KG1 (cell line): ENCODE data around the gene RHBDF2.

Source experiments
- DNase-seq: peaks from one replicate; lab custom pipeline; 2025; lab: John Stamatoyannopoulos, UW

The RHBDF2 gene

DNA sequence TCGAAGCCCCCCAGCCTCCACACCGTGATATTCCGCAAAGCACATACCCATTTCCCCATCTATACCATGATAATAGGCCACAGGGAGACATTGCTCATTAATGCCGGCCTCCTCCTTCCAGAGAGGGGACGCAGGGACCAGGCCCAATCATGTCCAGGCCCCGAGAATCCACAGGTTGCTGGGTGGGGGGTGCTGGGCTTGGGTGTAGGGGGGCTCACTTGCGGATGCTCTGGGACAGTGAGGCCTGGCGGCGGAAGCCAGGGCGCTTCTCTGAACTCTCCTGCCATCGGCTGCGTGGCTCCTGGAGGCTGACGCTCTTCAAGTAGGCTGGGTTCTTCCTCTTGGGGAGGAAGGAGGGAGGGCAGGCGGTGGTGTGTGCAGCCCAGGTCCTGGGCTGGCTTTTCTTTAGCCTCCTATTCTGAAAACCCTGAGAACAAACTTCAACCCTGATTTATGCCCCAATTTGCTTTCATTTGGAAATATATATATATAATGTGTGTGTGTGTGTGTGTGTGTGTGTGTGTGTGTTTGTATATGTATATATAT is 21.6 kb downstream of the RHBDF2 start:
- no peak for DNase-seq

DNA sequence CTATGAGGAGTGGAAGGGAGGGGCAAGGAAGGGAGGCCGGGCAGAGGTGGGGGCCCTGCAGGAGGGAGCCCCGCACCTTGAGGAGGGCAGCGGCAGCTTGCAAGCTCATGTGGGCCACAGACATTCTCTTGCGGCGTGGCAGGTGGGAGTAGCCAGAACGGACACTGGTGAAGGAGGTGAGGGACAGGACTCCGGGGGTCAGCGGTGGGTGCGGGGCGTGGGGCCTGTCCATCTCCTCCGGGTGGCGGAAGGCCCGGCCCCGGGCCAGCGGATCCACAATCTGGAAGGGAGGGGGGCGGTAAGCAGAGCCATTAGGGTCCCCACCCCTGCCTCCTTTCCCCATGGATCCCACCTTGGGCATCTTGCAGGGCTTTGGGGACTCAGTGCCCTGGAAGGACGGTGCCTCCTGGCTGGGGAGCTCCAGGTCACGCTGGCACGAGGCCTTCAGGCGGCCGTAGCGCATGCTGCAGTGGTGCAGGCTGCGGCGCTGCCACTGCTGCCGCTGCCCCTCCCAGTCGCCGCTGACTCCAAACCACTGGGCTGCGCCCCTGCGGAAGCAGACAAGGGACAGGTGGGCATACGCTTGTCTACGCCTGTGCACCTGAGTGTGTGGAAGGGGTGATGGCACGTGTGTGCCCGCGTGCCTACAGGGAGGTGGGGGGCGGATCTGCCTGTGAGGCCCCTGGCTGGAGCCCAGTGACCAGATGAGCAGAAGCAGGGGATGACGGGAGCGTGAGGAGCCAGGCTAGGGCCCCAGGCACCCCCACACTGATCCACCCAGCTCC is 22.3 kb downstream of the RHBDF2 start:
- DNase-seq, result no peak

DNA sequence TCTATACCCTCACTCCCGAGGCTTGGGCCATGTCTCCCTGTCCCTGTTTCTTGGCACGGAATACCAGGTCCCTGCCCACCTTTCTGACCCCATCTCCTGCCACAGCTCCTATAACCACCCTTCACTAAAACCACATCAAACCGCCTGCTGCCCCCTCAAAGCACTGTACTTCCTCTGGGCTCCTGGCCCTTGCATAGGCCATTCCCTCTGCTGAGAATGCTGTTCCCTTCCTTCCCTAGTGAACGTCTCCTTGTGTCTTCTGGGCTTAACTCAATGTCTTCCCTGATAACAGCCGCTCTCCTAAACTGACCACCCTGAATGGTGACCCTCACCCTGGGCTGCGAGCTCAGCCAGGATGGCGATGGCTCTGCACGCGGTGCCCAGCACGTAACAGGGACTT is 23.1 kb downstream of the RHBDF2 start:
- DNase-seq, result no peak

DNA sequence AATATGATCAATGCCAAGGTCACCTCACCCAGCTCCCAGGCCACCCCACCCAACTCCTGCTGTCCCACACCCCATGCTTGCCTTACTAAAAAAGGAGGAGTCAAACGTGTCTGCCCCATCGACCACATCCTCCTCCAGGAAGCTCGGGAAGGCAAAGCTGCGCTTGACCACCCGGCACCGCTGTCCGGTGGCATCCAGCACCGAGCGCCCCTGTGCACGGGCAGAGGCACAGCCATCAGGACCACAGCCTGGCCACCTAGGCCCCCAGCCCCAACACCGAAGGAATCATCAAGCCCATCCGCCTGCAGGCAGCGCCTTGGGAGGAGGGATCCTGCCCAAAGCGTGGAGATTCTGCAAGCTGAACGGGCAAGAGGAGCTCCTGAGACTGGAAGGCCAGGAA is 23.6 kb downstream of the RHBDF2 start:
- DNase-seq, result no peak

DNA sequence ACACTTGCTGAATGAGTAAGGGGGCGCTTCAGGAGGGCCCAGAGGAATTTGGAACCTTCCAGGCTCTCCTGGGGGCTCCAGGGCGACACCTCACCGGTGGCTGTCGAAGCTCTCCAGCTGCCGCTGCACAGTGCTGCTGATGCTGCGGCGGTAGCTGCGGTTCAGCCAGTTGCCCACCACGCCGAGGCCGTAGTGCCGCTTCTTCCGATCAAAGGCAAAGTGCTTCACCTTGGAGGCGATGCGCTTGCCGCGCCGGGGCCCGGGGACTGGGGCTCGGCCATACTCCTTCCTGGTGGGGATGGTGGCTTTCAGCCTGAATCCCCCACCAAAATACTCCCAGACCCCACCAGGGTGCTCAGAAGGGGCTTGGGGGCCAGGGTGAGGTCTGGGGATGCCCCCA is 24.5 kb downstream of the RHBDF2 start:
- no peak for DNase-seq

DNA sequence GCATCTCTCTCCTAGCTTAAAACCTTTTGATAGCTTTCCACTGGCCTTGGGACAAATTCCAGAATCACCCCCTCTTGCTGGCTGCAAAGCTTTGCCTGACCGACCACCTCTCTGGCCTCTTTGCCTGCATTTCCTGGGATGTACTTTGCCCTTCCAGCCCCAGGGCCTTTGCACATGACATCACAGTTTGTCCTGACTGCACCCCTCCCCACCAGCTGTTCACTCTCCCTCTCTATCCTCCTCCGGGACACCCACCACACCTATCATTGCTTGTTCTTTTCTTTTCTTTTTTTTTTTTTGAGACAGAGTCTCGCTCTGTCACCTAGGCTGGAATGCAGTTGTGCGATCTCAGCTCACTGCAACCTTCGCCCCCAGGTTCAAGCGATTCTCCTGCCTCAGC is 25.9 kb downstream of the RHBDF2 start:
- no peak for DNase-seq

DNA sequence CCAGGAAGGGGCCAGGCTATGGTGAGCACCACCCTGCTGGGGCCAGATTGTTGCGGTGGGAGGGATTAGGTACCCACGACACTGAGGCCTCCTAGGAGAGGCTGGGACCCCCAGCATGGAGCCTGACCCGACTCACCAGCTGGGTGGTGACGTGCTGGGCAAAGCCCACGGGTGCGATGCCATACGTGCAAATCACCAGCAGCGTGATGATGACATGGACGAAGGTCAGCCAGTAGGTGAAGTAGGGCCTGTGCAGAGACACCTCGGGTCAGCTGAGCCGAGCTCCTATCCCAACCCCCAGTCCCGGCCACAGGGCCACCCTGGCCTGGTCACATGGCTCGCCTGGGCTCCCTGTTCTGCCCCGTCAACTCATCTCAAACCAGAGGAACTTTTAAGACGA is 26.3 kb downstream of the RHBDF2 start:
- no peak for DNase-seq

DNA sequence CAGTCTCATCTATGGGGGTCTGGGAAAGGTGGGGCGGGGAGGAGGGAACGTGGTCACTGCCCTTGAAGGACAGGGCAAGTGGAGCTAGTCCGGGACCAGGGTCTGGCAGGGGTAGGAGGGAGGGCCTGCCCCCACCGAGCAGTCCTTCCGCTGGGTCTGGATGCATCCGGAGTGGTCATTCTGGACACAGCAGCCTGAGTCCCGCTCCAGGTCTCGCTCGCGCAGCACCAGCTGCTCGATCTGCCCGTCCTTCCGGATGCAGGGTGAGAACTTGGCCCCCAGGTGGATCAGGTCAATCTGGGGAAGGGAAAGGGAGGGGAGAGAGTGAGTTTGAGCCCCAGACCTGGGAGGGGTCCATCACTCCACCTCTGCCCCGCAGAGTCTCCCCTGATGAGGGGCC is 27.0 kb downstream of the RHBDF2 start:
- DNase-seq, result no peak

DNA sequence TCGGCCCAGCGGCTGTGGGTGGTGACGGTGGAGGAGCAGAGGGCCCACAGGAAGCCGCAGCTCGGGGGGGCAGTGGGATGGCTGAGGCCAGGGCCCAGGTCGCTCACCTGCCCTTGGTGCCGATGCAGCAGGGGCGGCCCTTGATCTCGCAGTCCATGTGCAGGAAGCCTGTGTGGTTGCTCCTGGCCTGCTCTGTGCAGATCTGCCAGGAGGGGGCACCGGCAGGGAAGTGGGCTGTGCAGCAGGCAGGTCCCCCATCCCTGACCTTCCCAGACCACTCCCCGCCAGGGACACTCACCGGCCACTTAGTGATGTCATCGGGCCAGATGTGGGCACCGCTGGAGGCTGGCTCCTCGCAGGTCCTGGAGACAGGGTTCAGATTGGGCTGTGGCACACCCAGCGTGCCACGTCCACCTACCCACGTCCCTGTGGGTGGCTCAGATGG is 27.7 kb downstream of the RHBDF2 start:
- no peak for DNase-seq

DNA sequence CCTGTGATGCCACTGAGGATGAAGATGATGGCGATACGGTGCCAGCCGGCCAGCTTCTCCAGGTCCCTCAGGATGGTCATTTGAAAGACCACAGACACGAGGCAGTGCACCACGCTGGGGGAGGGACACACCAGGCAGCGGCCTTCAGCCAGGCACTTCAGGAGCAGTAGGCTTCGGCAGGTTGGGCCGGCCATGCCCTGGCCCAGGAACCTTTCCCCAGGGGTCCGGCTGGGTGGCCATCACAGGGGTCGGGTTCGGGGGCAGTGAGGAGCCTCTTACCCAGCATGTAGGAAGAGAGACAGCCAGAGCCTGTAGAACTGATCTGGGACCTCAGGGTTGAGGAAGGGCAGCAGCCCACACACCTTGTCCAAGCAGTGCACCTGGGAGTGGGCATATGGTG is 28.5 kb downstream of the RHBDF2 start:
- no peak for DNase-seq

DNA sequence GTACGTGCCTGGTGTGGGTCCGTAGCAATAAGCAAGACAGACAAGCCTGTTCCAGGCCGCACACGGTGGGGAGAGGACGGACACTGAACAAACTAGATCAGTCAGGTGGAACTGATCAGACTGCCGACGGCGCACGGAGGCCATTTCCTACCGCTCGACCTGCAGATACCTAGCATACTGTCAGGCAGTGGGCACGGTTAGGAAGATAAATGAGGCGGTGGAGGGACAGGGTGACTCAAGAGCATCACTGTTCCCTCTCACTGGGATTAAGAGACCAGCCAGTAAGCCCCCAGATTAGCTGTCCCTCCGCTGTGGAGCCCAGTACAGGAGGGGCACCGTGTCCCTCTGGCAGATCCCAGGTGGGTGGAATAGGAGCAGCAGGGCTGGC is 29.0 kb downstream of the RHBDF2 start:
- DNase-seq, result no peak

DNA sequence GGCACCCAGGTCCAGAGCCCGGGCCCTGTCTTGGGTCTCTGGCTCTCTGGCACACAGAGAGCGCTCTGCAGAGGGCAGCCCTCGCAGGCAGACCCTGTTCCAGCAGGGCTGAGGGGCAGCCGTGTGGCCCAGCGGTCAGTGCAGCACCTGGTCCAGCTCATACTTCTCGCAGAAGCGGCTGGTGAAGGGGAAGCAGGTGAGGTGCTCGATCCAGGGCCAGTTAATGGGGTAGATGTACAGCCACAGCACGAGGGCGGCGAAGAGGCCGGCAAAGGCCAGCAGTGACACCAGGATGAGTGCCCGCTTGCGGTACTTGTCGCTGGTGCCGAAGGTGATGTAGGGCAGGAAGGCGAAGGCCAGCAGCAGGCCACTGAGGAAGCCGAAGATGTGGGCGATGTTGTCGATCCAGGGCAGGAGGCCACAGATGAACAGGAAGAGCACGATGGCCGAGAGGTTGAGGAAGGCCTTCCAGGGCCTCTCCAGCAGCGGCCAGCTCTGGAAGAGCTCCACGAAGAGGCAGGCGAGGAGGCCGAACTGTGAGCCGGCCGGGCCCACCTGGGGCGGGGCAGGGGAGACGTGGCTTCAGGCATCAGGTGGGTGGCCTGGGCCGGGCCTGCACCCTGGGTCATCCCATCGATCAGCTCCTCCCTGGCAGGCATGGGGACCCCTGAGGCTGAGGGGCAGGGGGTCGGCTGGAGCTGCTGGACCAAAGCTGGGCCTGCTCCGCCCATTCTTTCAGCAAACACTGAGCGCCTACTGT is 29.5 kb downstream of the RHBDF2 start:
- DNase-seq, result no peak

DNA sequence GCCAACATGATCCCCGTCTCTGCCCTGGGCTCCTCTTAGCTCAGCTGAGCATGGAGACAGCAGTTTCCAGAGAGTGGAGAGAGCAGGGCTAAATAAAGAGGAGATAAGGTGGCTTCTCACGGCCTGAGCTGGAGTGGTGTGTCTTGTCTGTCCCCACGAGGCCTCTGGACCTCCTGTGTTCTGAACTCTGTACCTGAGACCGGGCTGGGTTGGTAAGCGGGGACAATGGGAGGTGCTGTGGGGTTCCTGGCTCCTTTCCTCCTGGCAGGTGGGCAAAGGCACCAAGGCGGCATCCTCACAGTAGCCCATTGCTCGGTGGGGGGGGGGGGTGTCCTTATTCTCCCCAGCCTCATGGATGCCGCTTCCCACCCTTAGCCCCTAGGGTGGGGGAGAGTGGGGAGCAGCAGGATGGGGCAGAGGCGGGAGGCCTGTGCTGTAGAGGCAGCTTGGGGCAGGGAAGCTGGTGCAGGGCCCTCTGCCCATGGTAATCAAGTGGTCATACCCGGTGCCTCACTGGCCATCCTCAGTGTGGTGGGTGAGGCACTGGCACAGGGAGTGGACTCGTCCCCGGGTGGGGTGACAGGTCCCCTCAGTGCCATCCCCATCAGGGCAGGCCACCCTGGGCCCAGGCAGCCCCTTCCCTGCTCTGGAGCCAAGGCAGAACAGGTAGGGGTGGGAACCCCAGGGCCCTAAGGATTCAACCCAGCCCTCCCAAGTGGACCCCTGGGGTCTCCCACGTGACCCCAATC is 31.1 kb downstream of the RHBDF2 start:
- no peak for DNase-seq

DNA sequence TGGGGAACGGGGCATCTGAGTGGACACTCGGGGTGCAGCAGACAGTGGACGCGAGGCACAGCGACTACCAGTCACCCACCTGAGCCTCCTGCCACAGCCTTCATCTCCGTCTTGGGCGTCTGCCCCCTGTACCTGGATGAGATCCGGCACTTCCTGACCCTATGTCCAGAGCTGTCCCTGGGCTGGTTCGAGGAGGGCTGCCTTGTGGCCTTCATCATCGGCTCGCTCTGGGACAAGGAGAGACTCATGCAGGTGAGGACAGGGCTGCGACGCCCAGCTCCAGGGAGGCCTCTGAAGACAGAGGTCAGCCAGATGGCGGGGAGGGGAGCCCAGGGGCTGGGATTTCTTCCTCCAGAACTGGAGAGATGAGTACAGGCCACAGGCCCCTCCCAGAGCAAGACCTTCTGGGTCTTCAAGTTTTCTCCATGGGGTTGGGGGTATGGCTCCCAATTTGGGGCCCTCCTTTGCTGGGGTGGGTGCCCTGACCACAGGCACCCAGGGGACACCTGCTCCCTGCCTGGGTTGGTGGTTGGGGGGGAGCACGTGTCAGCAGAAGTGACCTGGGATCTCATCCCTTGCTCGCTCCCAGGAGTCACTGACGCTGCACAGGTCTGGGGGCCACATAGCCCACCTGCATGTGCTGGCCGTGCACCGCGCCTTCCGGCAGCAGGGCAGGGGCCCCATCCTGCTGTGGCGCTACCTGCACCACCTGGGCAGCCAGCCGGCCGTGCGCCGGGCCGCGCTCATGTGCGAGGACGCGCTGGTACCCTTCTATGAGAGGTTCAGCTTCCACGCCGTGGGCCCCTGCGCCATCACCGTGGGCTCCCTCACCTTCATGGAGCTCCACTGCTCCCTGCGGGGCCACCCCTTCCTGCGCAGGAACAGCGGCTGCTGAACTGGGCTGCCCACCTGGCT is 31.9 kb downstream of the RHBDF2 start:
- DNase-seq, result no peak

DNA sequence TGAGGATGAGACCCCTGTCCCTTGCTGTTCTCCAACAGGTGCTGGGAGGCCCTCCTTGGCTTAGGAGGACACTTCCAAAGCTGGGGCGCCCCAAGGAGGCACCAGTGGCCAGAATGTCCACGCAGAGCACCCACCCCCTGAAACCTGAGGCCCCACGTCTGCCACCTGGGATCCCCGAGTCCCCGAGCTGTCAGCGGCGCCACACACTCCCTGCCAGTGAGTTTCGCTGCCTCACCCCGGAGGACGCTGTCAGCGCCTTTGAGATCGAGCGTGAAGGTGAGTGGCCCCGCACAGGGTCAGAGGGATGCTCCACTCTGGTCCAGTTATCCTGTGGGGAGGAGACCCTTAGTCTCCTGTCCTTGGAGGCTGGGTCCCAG is 32.6 kb downstream of the RHBDF2 start:
- DNase-seq, result no peak

DNA sequence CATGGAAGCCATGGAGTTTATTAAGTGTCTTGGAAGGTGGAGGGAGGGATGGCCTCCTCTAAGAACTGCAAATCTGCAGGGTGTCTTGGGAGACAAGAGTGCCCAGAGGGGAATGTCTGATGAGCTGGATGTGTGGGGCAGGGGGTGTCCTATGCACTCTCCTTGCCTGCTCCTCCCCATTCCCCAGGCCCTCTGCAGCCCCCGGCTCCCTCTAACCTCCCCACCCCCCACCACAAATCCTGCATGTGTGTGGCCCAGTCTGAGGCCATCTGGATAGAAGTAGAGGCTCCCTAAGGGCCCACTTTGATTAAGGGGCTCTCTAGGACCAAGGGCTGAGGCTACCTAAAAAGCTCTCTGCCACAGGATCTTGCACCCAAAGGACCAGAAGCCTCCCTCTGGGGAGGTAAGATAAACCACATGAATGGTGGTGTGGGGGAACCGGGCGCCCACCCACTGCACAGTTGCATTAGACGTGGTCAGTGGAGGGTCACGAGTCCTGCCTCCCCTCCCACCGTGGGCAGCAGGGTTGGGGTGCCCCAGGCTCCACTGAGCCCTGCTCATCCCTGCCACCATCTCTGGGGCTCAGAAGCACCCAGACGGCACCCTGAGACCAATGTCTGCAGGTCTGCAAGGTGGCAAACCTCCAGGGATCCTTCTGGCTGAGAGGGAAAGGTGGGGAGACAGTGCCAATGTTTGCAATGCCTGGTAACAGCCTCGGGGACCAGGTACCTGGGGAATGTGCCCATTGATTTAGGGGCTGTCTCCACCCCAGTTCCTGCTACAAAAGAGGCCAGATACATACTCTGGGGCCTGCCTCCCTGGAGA is 33.2 kb downstream of the RHBDF2 start:
- DNase-seq, result no peak

DNA sequence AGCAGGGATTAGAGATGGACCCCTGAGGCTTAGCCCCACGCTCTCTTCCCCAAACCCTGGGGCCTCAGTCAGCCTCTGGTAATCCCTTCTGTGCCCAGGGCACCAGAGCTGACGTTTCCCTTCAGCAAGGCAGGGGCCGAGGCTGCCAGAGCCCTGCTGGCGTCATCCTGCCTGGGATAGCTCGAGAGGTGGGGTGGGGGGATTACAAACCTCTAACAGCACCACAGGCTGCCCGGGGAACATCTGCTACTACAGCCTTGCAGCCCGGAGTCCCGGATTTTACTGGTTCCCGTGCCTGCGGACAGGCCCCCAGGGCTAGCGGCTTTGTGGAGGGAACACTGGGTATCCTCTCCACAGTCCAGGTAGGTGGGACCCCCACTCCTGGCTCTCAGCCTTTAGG is 33.9 kb downstream of the RHBDF2 start, which contains the start of gene AANAT:
Gene AANAT, plus strand, starts transcription at position 238 of the 400 bp plus-strand sequence. CDS start 1,144 bp downstream, outside the sequence.
- DNase-seq, result no peak

DNA sequence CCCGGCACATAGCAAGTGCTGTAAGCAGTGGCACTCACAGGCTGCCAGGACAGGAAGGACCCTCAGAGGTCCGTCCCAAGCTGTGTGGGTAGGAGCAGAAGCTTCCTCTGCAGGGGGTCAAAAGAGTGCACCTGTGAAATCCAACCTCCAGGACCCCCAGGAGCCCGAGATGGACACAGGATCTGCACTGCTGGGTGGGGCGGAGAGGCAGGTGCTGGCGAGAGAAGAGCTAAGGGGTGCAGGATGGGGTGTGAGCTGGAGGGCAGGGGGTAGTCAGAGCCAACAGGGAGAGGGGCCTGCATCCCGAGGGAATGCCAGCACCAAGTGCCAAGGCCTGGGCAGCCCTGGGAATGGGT is 34.5 kb downstream of the RHBDF2 start:
- DNase-seq, result no peak

DNA sequence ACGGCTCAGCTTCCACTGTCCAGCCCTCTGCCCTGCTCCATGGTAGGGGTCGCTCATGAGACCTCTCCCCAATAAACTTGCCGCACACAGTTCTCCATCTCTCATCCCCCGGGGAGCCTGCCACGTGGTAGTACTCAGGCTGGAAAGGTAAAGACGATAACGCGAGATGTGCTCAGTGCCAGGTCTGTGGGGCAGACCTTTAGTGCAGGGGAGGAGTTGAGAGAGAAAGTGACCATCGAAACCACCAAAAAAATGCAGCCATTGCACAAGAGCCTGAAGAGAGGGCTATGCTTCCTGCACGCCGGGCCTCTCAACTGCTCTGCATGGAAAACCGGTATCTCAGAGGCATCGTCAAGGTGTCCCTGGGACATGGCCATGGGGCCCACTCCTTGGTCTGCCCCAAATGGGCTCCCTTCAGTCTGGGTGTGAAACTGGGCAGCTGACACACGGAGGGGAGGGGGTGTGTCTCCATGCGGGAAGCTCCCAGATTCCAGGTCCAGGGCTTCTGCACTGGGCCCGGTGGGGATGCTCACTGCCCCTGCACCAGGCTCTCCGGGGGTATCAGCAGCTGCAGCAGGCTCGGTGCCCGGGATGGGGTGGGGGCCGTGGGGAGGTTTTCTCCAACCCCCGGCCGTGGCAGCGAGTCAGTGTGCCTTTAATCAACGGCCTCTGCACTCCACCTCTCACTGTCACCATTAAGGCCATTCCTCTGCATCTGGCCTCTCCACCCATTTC is 38.5 kb downstream of the RHBDF2 start:
- no peak for DNase-seq
